ENCODE results near the gene CSH1.

DNA sequence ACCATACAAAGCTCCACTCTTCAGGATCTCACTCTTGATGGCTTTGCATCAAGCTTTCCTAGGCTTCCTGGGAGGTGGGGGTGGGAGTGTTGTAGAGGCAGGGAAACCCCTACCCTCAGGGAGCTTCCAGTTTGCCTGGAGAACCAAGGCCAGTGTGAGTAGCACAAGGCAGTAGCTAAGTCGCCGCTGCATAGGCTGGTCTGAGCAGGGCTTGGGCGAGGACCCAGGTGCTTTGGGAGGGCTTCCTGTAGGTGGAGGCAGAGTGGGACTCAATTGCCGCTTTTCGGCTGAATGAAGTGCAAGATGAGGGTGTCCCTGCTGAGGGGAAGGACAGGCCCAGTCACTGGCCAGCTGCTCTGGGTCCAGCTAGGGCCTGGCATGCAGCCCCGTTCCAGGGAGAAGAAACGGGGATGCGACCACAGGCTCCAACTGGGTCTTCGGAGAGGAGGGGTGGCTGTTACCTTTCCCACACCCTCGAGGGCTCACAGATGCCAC is 31.8 kb upstream of the CSH1 start:
- TF ChIP-seq CTCF (conservative IDR thresholded peaks at IDR 0.05) (no peak), ZFX (IDR thresholded peaks at IDR 0.05) (no peak)
